Measurements from ENCODE around the gene HIVEP2.
"Not testable (repeated sequence)": the region's sequence is repeated elsewhere in the genome, so short reads cannot be mapped to it uniquely, and the experiment has no call there.

The HIVEP2 gene, protein sequence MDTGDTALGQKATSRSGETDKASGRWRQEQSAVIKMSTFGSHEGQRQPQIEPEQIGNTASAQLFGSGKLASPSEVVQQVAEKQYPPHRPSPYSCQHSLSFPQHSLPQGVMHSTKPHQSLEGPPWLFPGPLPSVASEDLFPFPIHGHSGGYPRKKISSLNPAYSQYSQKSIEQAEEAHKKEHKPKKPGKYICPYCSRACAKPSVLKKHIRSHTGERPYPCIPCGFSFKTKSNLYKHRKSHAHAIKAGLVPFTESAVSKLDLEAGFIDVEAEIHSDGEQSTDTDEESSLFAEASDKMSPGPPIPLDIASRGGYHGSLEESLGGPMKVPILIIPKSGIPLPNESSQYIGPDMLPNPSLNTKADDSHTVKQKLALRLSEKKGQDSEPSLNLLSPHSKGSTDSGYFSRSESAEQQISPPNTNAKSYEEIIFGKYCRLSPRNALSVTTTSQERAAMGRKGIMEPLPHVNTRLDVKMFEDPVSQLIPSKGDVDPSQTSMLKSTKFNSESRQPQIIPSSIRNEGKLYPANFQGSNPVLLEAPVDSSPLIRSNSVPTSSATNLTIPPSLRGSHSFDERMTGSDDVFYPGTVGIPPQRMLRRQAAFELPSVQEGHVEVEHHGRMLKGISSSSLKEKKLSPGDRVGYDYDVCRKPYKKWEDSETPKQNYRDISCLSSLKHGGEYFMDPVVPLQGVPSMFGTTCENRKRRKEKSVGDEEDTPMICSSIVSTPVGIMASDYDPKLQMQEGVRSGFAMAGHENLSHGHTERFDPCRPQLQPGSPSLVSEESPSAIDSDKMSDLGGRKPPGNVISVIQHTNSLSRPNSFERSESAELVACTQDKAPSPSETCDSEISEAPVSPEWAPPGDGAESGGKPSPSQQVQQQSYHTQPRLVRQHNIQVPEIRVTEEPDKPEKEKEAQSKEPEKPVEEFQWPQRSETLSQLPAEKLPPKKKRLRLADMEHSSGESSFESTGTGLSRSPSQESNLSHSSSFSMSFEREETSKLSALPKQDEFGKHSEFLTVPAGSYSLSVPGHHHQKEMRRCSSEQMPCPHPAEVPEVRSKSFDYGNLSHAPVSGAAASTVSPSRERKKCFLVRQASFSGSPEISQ (N-terminal part only)

DNA sequence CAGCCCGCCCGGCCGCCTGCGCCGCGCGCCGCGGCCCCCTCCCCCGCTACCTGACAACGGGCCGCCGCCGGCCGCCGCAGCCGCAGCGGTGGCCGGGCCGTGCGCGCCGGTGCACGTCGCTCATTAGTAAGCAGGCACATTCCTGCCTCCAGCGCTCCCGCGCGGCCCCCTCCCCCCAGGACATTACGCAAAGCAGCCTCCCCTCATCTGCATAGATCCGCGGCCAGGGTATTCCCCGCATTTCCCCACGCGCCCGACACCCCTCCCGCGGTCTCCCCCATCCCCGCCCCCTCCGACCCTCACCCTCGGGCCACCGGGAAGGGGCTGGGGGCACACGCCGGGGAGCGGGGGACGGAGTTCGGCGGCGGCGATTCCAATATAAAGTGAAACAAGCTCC, at the start of gene HIVEP2:
TSS of gene HIVEP2 (minus strand) at position 128 of the 397 bp plus-strand sequence. CDS start 170,438 bp downstream, outside the sequence.
- peaks cover 20% of the 10 kb centered on the region for H3K4me1 ChIP-seq (ENCODE audit: control insufficient read depth, insufficient read depth, low read length)
- H3K4me3 ChIP-seq (ENCODE audit: low read length), result peak within 1 kb of the TSS; percentile 98
- H3K9ac ChIP-seq (ENCODE audit: low read length), result peak within 1 kb of the TSS; percentile 95
- no peaks in the 10 kb centered on the region for H3K27me3 ChIP-seq (replicated peaks; ENCODE audit: control insufficient read depth, insufficient read depth, low read length)
- no peaks in the 10 kb centered on the region for H3K36me3 ChIP-seq (ENCODE audit: control insufficient read depth, insufficient read depth, low read length, severe bottlenecking)
- no peaks in the 10 kb centered on the region for H3K9me3 ChIP-seq (ENCODE audit: control insufficient read depth, low read length)
- DNase-seq (ENCODE audit: low read depth), result peak; percentile 92

DNA sequence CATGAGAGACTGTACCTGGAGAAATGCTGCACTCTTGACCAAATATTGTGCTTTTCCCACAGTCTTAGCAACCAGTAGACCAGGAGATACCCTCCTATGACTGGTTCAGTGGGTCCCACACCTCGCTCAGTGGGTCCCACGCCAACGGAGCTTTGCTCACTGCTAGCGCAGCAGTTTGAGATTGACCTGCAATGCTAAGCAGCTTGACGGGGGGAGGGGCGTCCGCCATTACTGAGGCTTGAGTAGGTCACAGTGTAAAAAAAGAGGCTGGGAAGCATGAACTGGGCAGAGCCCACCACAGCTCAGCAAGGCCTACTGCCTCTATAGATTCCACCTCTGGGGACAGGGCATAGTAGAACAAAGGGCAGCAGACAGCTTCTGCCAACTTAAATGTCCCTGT, 49.0 kb upstream of the HIVEP2 start:
- Histone ChIP-seq H3K9me3 (ENCODE audit: control insufficient read depth, low read length) (no peaks in the 10 kb centered on the region), H3K27me3 (replicated peaks; ENCODE audit: control insufficient read depth, insufficient read depth, low read length) (no peaks in the 10 kb centered on the region), H3K4me3 (ENCODE audit: low read length) (no peak overlapping the region), H3K36me3 (ENCODE audit: control insufficient read depth, insufficient read depth, low read length, severe bottlenecking) (no peaks in the 10 kb centered on the region), H3K4me1 (ENCODE audit: control insufficient read depth, insufficient read depth, low read length) (no peaks in the 10 kb centered on the region), H3K9ac (ENCODE audit: low read length) (no peak overlapping the region)
- DNase-seq (ENCODE audit: low read depth), result no peak

DNA sequence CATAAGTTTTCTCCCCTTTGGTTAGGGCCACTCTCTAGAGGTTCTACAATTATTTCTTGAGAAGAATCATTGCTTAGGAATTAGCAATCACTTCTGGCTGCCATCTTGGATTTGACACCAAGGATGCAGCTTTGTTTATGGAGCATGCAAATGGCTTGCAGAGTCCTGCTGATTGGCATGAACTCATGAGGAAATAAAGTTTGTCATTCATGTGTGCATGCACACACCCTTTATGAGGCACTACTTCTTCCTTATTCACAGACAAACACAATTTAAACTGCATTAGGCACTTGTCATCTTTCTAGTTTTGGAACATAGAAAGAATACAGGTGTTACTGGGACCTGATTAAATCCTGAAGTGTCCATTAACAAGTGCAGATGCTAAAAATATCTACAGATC, 42.5 kb upstream of the HIVEP2 start:
- peaks cover 23% of the 10 kb centered on the region for H3K4me1 ChIP-seq (ENCODE audit: control insufficient read depth, insufficient read depth, low read length)
- H3K4me3 ChIP-seq (ENCODE audit: low read length), result no peak overlapping the region
- no peaks in the 10 kb centered on the region for H3K36me3 ChIP-seq (ENCODE audit: control insufficient read depth, insufficient read depth, low read length, severe bottlenecking)
- no peaks in the 10 kb centered on the region for H3K27me3 ChIP-seq (replicated peaks; ENCODE audit: control insufficient read depth, insufficient read depth, low read length)
- no peaks in the 10 kb centered on the region for H3K9me3 ChIP-seq (ENCODE audit: control insufficient read depth, low read length)
- DNase-seq (ENCODE audit: low read depth), result no peak
- H3K9ac ChIP-seq (ENCODE audit: low read length), result no peak overlapping the region

DNA sequence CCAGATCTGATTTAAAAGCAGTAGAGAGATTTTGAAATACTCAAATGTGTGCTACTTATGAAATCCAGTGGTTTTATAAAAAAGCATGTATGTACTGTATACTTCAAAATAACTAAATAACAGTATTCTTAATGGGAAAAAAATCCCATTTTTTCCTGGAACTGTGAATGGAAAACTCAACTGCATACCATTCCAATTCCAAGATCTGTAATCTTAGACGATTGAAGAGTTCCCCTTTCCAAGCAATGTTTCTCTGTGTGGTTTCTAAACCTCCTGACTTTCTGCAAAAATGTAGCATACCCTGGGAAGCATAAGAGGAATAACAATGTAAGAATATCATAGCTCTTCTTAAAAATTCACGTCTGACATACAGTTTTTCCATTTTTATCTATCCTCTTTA, 40.3 kb upstream of the HIVEP2 start:
- H3K9ac ChIP-seq (ENCODE audit: low read length), result no peak overlapping the region
- H3K4me3 ChIP-seq (ENCODE audit: low read length), result no peak overlapping the region
- peaks cover 23% of the 10 kb centered on the region for H3K4me1 ChIP-seq (ENCODE audit: control insufficient read depth, insufficient read depth, low read length)
- no peaks in the 10 kb centered on the region for H3K27me3 ChIP-seq (replicated peaks; ENCODE audit: control insufficient read depth, insufficient read depth, low read length)
- peak; percentile 30 for DNase-seq (ENCODE audit: low read depth)
- no peaks in the 10 kb centered on the region for H3K36me3 ChIP-seq (ENCODE audit: control insufficient read depth, insufficient read depth, low read length, severe bottlenecking)
- H3K9me3 ChIP-seq (ENCODE audit: control insufficient read depth, low read length), result no peaks in the 10 kb centered on the region

DNA sequence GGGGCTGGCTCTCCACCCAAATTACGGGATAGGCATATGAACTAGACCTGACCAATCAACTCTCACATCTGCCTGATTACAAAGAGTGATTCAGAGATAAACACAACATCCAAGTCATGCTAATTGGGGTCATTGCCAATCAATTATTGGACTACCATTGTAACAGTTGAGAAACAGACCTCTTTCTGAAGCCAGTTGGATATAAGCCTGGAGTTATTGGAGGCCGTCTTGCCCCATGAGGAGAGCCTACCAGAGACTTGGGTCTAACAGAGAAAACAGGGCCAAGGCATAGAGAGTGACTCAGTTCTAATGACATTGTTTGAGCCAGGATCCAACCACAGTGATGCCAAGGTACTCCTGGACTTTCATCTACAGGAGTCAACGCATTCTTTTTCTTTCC, 39.4 kb upstream of the HIVEP2 start:
- H3K9me3 ChIP-seq (ENCODE audit: control insufficient read depth, low read length), result no peaks in the 10 kb centered on the region
- DNase-seq (ENCODE audit: low read depth), result no peak

DNA sequence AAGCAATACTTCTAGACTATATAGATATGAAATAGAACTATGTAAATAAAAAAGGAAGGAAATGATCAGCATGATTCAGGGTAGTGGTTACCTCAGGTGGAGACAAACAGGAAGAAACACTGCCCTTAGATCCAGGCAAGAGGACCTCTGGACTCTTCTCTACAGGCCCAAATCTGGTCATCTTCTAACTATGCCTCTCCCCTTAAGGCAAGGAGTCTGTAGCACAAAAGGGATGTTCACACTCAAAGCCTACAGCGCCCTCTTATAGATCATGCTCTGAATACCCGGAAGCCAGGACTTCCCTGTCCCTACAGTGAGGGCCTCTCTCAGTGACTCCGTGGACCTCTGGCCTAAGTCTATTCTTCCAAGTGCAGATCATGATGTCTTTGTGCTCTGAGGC, 30.4 kb upstream of the HIVEP2 start:
- no peaks in the 10 kb centered on the region for H3K4me1 ChIP-seq (ENCODE audit: control insufficient read depth, insufficient read depth, low read length)
- H3K4me3 ChIP-seq (ENCODE audit: low read length), result no peak overlapping the region
- H3K27me3 ChIP-seq (replicated peaks; ENCODE audit: control insufficient read depth, insufficient read depth, low read length), result no peaks in the 10 kb centered on the region
- H3K9ac ChIP-seq (ENCODE audit: low read length), result no peak overlapping the region
- no peaks in the 10 kb centered on the region for H3K36me3 ChIP-seq (ENCODE audit: control insufficient read depth, insufficient read depth, low read length, severe bottlenecking)
- DNase-seq (ENCODE audit: low read depth), result no peak
- H3K9me3 ChIP-seq (ENCODE audit: control insufficient read depth, low read length), result no peaks in the 10 kb centered on the region

More for the DNA sequence above, 39.4 kb upstream of the HIVEP2 start:
- Histone ChIP-seq H3K4me1 (ENCODE audit: control insufficient read depth, insufficient read depth, low read length) (peaks cover 23% of the 10 kb centered on the region), H3K27me3 (replicated peaks; ENCODE audit: control insufficient read depth, insufficient read depth, low read length) (no peaks in the 10 kb centered on the region), H3K4me3 (ENCODE audit: low read length) (peak overlapping the region; percentile 56), H3K36me3 (ENCODE audit: control insufficient read depth, insufficient read depth, low read length, severe bottlenecking) (no peaks in the 10 kb centered on the region), H3K9ac (ENCODE audit: low read length) (peak overlapping the region; percentile 40)

DNA sequence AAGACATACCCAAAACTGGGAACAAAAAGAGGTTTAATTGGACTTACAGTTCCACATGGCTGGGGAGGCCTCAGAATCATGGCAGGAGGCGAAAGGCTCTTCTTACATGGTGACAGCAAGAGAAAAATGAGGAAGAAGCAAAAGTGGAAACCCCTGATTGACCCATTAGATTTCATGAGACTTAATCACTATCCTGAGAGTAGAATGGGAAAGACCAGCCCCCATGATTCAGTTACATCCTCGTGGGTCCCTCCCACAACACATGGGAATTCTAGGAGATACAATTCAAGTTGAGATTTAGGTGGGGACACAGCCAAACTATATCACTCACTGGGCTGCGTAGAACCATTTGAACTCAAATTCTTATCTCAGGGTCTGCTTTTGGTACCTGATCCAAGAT, 26.0 kb upstream of the HIVEP2 start:
- H3K4me3 ChIP-seq (ENCODE audit: low read length); H3K4me1 ChIP-seq (ENCODE audit: control insufficient read depth, insufficient read depth, low read length); DNase-seq (ENCODE audit: low read depth); H3K9ac ChIP-seq (ENCODE audit: low read length); H3K27me3 ChIP-seq (replicated peaks; ENCODE audit: control insufficient read depth, insufficient read depth, low read length); H3K9me3 ChIP-seq (ENCODE audit: control insufficient read depth, low read length); H3K36me3 ChIP-seq (ENCODE audit: control insufficient read depth, insufficient read depth, low read length, severe bottlenecking): not testable (repeated sequence)

DNA sequence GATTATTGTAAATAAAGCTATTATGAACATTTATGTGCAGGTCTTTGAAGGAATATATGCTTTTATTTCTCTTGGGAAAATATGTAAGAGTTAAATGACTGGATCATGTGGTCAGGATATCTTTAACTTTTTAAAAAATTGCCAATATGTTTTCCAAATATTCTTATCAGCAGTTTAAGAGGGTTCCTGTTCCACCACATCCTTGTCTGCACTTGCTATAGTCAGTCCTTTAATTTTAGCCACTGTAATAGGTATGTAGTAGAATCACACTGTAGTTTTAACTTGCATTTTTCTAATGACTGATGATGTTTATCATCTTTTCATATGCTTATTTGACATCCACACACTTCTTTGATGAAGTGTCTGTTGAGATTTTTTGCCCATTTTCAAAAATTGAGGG, 23.6 kb upstream of the HIVEP2 start:
- H3K9me3 ChIP-seq (ENCODE audit: control insufficient read depth, low read length), result no peaks in the 10 kb centered on the region
- H3K27me3 ChIP-seq (replicated peaks; ENCODE audit: control insufficient read depth, insufficient read depth, low read length), result no peaks in the 10 kb centered on the region
- no peak overlapping the region for H3K9ac ChIP-seq (ENCODE audit: low read length)
- no peaks in the 10 kb centered on the region for H3K4me1 ChIP-seq (ENCODE audit: control insufficient read depth, insufficient read depth, low read length)
- no peak overlapping the region for H3K4me3 ChIP-seq (ENCODE audit: low read length)
- DNase-seq (ENCODE audit: low read depth), result no peak
- no peaks in the 10 kb centered on the region for H3K36me3 ChIP-seq (ENCODE audit: control insufficient read depth, insufficient read depth, low read length, severe bottlenecking)

DNA sequence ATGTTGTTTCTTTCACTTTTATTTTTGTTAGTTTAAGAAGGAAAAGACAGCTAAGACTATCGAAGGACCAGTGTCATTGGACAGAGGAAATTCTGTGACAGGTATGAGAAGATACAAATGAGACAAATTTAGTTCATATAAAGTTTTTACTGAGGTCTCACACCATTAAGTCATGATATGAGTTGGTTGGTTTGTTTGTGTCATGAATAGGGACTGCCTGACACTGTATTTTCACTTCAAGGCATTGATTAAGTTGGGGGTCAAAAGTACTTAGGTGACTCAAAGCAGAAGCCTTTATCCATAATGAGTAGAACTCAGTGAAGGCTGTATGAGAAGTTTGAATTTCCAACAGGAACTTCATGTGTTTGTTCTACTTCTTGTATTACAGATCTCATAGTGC, 21.3 kb upstream of the HIVEP2 start:
- Histone ChIP-seq H3K9me3 (ENCODE audit: control insufficient read depth, low read length) (no peaks in the 10 kb centered on the region), H3K36me3 (ENCODE audit: control insufficient read depth, insufficient read depth, low read length, severe bottlenecking) (no peaks in the 10 kb centered on the region), H3K4me1 (ENCODE audit: control insufficient read depth, insufficient read depth, low read length) (no peaks in the 10 kb centered on the region), H3K27me3 (replicated peaks; ENCODE audit: control insufficient read depth, insufficient read depth, low read length) (no peaks in the 10 kb centered on the region), H3K9ac (ENCODE audit: low read length) (no peak overlapping the region), H3K4me3 (ENCODE audit: low read length) (no peak overlapping the region)
- no peak for DNase-seq (ENCODE audit: low read depth)

DNA sequence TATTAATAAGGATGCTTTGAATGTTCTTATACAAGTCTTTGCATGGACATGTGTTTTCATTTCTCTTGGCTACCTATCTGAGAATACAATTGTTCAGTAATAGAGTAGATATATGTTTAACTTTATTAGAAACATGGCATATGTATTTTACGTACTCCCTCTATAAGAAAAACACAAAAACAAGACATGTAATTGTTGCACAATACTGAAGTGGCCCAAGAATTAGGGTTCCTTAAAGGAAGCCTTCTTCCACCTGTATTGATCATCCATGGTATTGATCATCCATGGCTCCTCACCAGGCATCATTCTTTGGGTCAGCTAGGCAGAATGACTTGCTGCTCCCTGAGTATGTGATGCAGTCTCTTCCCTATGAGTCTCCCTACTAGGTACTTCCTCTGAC, 20.2 kb upstream of the HIVEP2 start:
- no peaks in the 10 kb centered on the region for H3K4me1 ChIP-seq (ENCODE audit: control insufficient read depth, insufficient read depth, low read length)
- no peaks in the 10 kb centered on the region for H3K36me3 ChIP-seq (ENCODE audit: control insufficient read depth, insufficient read depth, low read length, severe bottlenecking)
- no peak overlapping the region for H3K4me3 ChIP-seq (ENCODE audit: low read length)

DNA sequence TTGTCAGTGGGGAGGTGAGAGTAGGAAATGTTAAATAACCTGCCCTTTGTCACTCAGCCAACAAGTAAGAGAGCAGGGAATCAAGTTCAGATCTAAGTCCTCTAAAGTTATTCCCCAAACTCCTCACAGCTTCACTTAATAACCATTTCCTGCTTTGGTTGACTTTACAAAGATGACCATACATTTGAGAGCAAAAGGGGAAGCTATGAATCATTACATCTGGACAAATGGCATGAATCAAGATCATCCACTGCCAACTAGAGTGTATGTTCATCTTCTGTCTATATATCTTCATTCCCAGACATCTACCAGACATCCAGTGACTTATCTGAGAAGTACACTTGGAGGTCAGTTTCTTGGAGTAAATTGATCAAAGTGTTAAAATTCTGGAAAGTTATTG, 15.1 kb upstream of the HIVEP2 start:
- no peaks in the 10 kb centered on the region for H3K27me3 ChIP-seq (replicated peaks; ENCODE audit: control insufficient read depth, insufficient read depth, low read length)
- no peaks in the 10 kb centered on the region for H3K4me1 ChIP-seq (ENCODE audit: control insufficient read depth, insufficient read depth, low read length)
- H3K36me3 ChIP-seq (ENCODE audit: control insufficient read depth, insufficient read depth, low read length, severe bottlenecking), result no peaks in the 10 kb centered on the region
- H3K9me3 ChIP-seq (ENCODE audit: control insufficient read depth, low read length), result no peaks in the 10 kb centered on the region
- no peak overlapping the region for H3K4me3 ChIP-seq (ENCODE audit: low read length)
- H3K9ac ChIP-seq (ENCODE audit: low read length), result no peak overlapping the region
- no peak for DNase-seq (ENCODE audit: low read depth)

More for the DNA sequence above, 20.2 kb upstream of the HIVEP2 start:
- Histone ChIP-seq H3K27me3 (replicated peaks; ENCODE audit: control insufficient read depth, insufficient read depth, low read length) (no peaks in the 10 kb centered on the region), H3K9ac (ENCODE audit: low read length) (no peak overlapping the region), H3K9me3 (ENCODE audit: control insufficient read depth, low read length) (no peaks in the 10 kb centered on the region)
- DNase-seq (ENCODE audit: low read depth), result no peak
